ENCODE measurements around the gene LTB. TPM values are rescaled to one million over a fixed set of nuclear protein-coding genes. Genes with fewer than 3 reads are reported as not detected.

LTB gene
- total RNA-seq, 1 donor from 2014 or later: 0.57 TPM

GRCh38 chr6:31548544-31548873, 33.7 kb downstream of the LTB start:
- no peaks in the 10 kb centered on the region for H3K9me3 Mint-ChIP-seq (ENCODE audit: low read depth)
- no peak for TF ChIP-seq CTCF (IDR thresholded peaks at IDR 0.05; ENCODE audit: unreplicated experiment)
- H3K27me3 Mint-ChIP-seq: no peaks in the 10 kb centered on the region
- peaks cover 13% of the 10 kb centered on the region for H3K4me1 Mint-ChIP-seq (ENCODE audit: low read depth)
- H3K4me3 Mint-ChIP-seq (ENCODE audit: low read depth): peak overlapping the region; percentile 88
- H3K27ac Mint-ChIP-seq: no peak overlapping the region
- H3K36me3 Mint-ChIP-seq (ENCODE audit: insufficient read depth): peaks cover 1% of the 10 kb centered on the region
- DNase-seq (ENCODE audit: low spot score, unreplicated experiment): no peak

- H3K27me3 Mint-ChIP-seq: no peaks in the 10 kb centered on the region
- no peak for DNase-seq (ENCODE audit: low spot score, unreplicated experiment)
- no peaks in the 10 kb centered on the region for H3K9me3 Mint-ChIP-seq (ENCODE audit: low read depth)
- peak overlapping the region; percentile 88 for H3K4me3 Mint-ChIP-seq (ENCODE audit: low read depth)
- peak overlapping the region; percentile 83 for H3K27ac Mint-ChIP-seq
- peaks cover 16% of the 10 kb centered on the region for H3K4me1 Mint-ChIP-seq (ENCODE audit: low read depth)
- H3K36me3 Mint-ChIP-seq (ENCODE audit: insufficient read depth): peaks cover 1% of the 10 kb centered on the region
- no peak for TF ChIP-seq CTCF (IDR thresholded peaks at IDR 0.05; ENCODE audit: unreplicated experiment)
These were observed 34.3 kb downstream of the LTB start for GRCh38 chr6:31547727-31548543.

GRCh38 chr6:31546958-31547726, 35.1 kb downstream of the LTB start, which contains the start of gene NFKBIL1:
NFKBIL1 (plus strand) TSS chr6:31547608; CDS start chr6:31547695, 87 bp downstream.
- Mint-ChIP-seq H3K27ac (peak within 1 kb of the TSS; percentile 83), H3K4me3 (ENCODE audit: low read depth) (peak within 1 kb of the TSS; percentile 88), H3K36me3 (ENCODE audit: insufficient read depth) (peaks cover 1% of the 10 kb centered on the region), H3K27me3 (no peaks in the 10 kb centered on the region), H3K4me1 (ENCODE audit: low read depth) (peaks cover 20% of the 10 kb centered on the region), H3K9me3 (ENCODE audit: low read depth) (no peaks in the 10 kb centered on the region)
- DNase-seq (ENCODE audit: low spot score, unreplicated experiment): peak; percentile 72
- no peak for TF ChIP-seq CTCF (IDR thresholded peaks at IDR 0.05; ENCODE audit: unreplicated experiment)

- peaks cover 1% of the 10 kb centered on the region for H3K36me3 Mint-ChIP-seq (ENCODE audit: insufficient read depth)
- peaks cover 20% of the 10 kb centered on the region for H3K4me1 Mint-ChIP-seq (ENCODE audit: low read depth)
- no peaks in the 10 kb centered on the region for H3K27me3 Mint-ChIP-seq
- H3K4me3 Mint-ChIP-seq (ENCODE audit: low read depth): peak within 1 kb of the TSS; percentile 88
- DNase-seq (ENCODE audit: low spot score, unreplicated experiment): peak; percentile 89
- H3K27ac Mint-ChIP-seq: peak within 1 kb of the TSS; percentile 83
- no peaks in the 10 kb centered on the region for H3K9me3 Mint-ChIP-seq (ENCODE audit: low read depth)
- TF ChIP-seq CTCF (IDR thresholded peaks at IDR 0.05; ENCODE audit: unreplicated experiment): peak; percentile 86
These were observed 35.8 kb downstream of the LTB start, which contains the start of gene ATP6V1G2 for GRCh38 chr6:31546339-31546957. ATP6V1G2 (minus strand) TSS chr6:31546608; CDS start chr6:31546559, 49 bp downstream.

- Mint-ChIP-seq H3K4me1 (ENCODE audit: low read depth) (peaks cover 26% of the 10 kb centered on the region), H3K27ac (no peak overlapping the region), H3K36me3 (ENCODE audit: insufficient read depth) (peaks cover 9% of the 10 kb centered on the region), H3K27me3 (no peaks in the 10 kb centered on the region), H3K4me3 (ENCODE audit: low read depth) (no peak overlapping the region), H3K9me3 (ENCODE audit: low read depth) (no peaks in the 10 kb centered on the region)
- TF ChIP-seq CTCF (IDR thresholded peaks at IDR 0.05; ENCODE audit: unreplicated experiment): no peak
- no peak for DNase-seq (ENCODE audit: low spot score, unreplicated experiment)
These were observed 36.9 kb downstream of the LTB start for GRCh38 chr6:31545291-31545690.
